HepG2 (cell line): ENCODE results near the gene MGST2. TPM values are rescaled to one million over a fixed set of nuclear protein-coding genes. Genes with fewer than 3 reads are reported as not detected.

Experiments
- ATAC-seq: fragments of 200-7000 bp; cut with Tn5 transposase; 3 replicates; pipeline ENCODE4 v1.9.1; 2020; ENCODE audit warnings: mild to moderate bottlenecking, moderate library complexity
- BruUV-seq: library from RNA; stranded (reverse); fragments of 400-500 nt; replicated peaks from 2 replicates; lab custom pipeline; 2021; lab: Mats Ljungman, UMichigan
- CTCF ChIA-PET: fragments of 300-600 bp; formaldehyde crosslinking; extraction: SDS; loops from one replicate; lab custom pipeline; 2021; ENCODE audit warnings: low total read pairs, inconsistent platforms, low intra/inter-chr PET ratio; lab: Yijun Ruan, JAX
- POLR2A ChIA-PET: fragments of 350-600 bp; sonication (Branson Sonifier 250); formaldehyde crosslinking; loops from one replicate; lab custom pipeline; 2020; ENCODE audit warnings: antibody characterized with exemption, inconsistent platforms; lab: Yijun Ruan, JAX
- DNase-seq: peaks from one replicate; pipeline ENCODE4 v3.0.0-alpha.2; 2015; ENCODE audit warnings: low spot score
- FAIRE-seq: peaks from 3 replicates; lab custom pipeline; 2011; peaks lifted over from hg19 to GRCh38; lab: Jason Lieb, UNC
- H2AFZ ChIP-seq: one replicate; pipeline ENCODE4 v1.6.1; 2011; ENCODE audit warnings: low read length, inconsistent platforms
- H3K27ac ChIP-seq: fragments of 300-600 bp; 3 replicates; pipeline ENCODE4 v1.8.0; 2011; ENCODE audit warnings: mixed run types, mild to moderate bottlenecking, mixed read lengths, low read length, inconsistent platforms; ENCODE audit not compliant: insufficient read depth; ENCODE audit errors: extremely low read length
- H3K27me3 ChIP-seq, 2 experiments: fragments of 200-600 bp in 1 of 2; 2 replicates in 1 of 2; 3 replicates in 1 of 2; pipeline versions ENCODE4 v1.6.0 to v1.8.0; 2011; ENCODE audit warnings: low read length in 2 of 2, mild to moderate bottlenecking in 2 of 2, moderate library complexity in 2 of 2, inconsistent platforms in 1 of 2; ENCODE audit not compliant: insufficient read depth in 2 of 2, control insufficient read depth in 1 of 2
- H3K36me3 ChIP-seq, 2 experiments: fragments of 200-600 bp in 1 of 2; replicated peaks in 1 of 2; 2 replicates in 1 of 2; 3 replicates in 1 of 2; pipeline versions ENCODE4 v1.5.1 to v1.8.0; 2011; ENCODE audit warnings: low read length in 2 of 2, inconsistent platforms in 1 of 2; ENCODE audit not compliant: insufficient read depth in 2 of 2, control insufficient read depth in 1 of 2
- H3K4me1 ChIP-seq: 2 replicates; pipeline ENCODE4 v1.5.1; 2012; ENCODE audit warnings: low read length, inconsistent platforms; ENCODE audit not compliant: insufficient read depth
- H3K4me2 ChIP-seq: 2 replicates; pipeline ENCODE4 v1.6.0; 2011; ENCODE audit warnings: low read depth, low read length, inconsistent platforms
- H3K4me3 ChIP-seq, 3 experiments: fragments of 200-600 bp in 1 of 3; sonication (generic), shearing (Covaris generic) in 1 of 3; replicated peaks in 1 of 3; 2 replicates each; pipeline ENCODE4 v1.5.1; 2011 to 2016; ENCODE audit warnings: low read length in 3 of 3, inconsistent platforms in 2 of 3, low read depth in 2 of 3, mild to moderate bottlenecking in 2 of 3, control low read depth in 1 of 3, mixed read lengths in 1 of 3; ENCODE audit not compliant: insufficient read depth in 1 of 3
- H3K79me2 ChIP-seq: one replicate; pipeline ENCODE4 v1.6.1; 2011; ENCODE audit warnings: low read length, inconsistent platforms; ENCODE audit not compliant: insufficient read depth
- H3K9ac ChIP-seq: 2 replicates; pipeline ENCODE4 v1.6.0; 2011; ENCODE audit warnings: mild to moderate bottlenecking, low read depth, low read length, inconsistent platforms; ENCODE audit not compliant: insufficient read depth
- H3K9me3 ChIP-seq: 2 replicates; pipeline ENCODE4 v1.5.1; 2012; ENCODE audit warnings: mild to moderate bottlenecking, low read length
- H4K20me1 ChIP-seq: 2 replicates; pipeline ENCODE4 v1.6.0; 2011; ENCODE audit warnings: inconsistent platforms, mild to moderate bottlenecking, low read length, moderate library complexity; ENCODE audit not compliant: insufficient read depth
- MEF2D ChIP-seq: sonication (generic); formaldehyde crosslinking; IDR thresholded peaks from 2 replicates; pipeline ENCODE4 v1.5.1; 2020; ENCODE audit warnings: mild to moderate bottlenecking, missing genetic modification reagents
- PHB2 ChIP-seq: fragments of 450-650 bp; IDR thresholded peaks from 2 replicates; pipeline ENCODE4 v1.6.1; 2018; ENCODE audit not compliant: partially characterized antibody
- PHF8 ChIP-seq: sonication (generic); formaldehyde crosslinking; IDR thresholded peaks from 2 replicates; pipeline ENCODE4 v1.5.0; 2020; ENCODE audit warnings: missing genetic modification reagents
- ZHX1 ChIP-seq: sonication (generic); formaldehyde crosslinking; IDR thresholded peaks from 2 replicates; pipeline ENCODE4 v1.8.1; 2022; ENCODE audit warnings: low read depth, mild to moderate bottlenecking, missing genetic modification reagents
- ZHX2 ChIP-seq, 2 experiments: sonication (generic) in 1 of 2; formaldehyde crosslinking in 1 of 2; IDR thresholded peaks; 2 replicates each; pipeline versions ENCODE4 v1.6.1 to v1.9.0; 2014 to 2022; ENCODE audit warnings: antibody characterized with exemption in 1 of 2, borderline replicate concordance in 1 of 2, inconsistent platforms in 1 of 2, low read depth in 1 of 2, missing genetic modification reagents in 1 of 2
- ZNF687 ChIP-seq: sonication (generic); formaldehyde crosslinking; IDR thresholded peaks from 2 replicates; pipeline ENCODE4 v1.5.1; 2020; ENCODE audit warnings: mild to moderate bottlenecking, missing genetic modification reagents, moderate library complexity
- ZXDC ChIP-seq: sonication (generic); formaldehyde crosslinking; IDR thresholded peaks from 2 replicates; pipeline ENCODE4 v1.5.0; 2020; ENCODE audit warnings: mild to moderate bottlenecking, missing genetic modification reagents
- WGBS: methylation state at CpG from one replicate; pipeline ENCODE4 v1.1.6; 2017; ENCODE audit warnings: low lambda C conversion rate; 5-methylcytosine and 5-hydroxymethylcytosine counted together
- in situ Hi-C: cut with HindIII; loops from 2 replicates; pipeline ENCODE4 v1.10.0; 2017; ENCODE audit warnings: low pct_unique_long_range_greater_than_20kb; ENCODE audit not compliant: extremely low pct_ligation_motif_present
- intact Hi-C: fragments of 100-400 bp; cut with micrococcal nuclease; formaldehyde crosslinking; loops from one replicate; pipeline ENCODE4 v1.10.0; 2022; ENCODE audit not compliant: unreplicated experiment
- polyA plus RNA-seq, 8 experiments: library from polyadenylated mRNA; depleted of rRNA in 3 of 8; stranded (reverse) in 7 of 8; unstranded in 1 of 8; fragments of >200 nt; fragmentation: Illumina TruSeq in 4 of 8; extraction: Trizol in 4 of 8; gene quantifications; 2 replicates each; pipeline versions ENCODE4 v1.2.1 to v1.2.3, GENCODE V29; 2011 to 2016; ENCODE audit warnings: low read depth in 4 of 8, missing spikeins in 1 of 8, mixed read lengths in 1 of 8; ENCODE audit not compliant: insufficient read depth in 1 of 8
- total RNA-seq, 5 experiments: library from RNA; depleted of rRNA; stranded (reverse); fragments of >200 nt; fragmentation: Illumina TruSeq; extraction: Trizol; gene quantifications; 2 replicates each; pipeline ENCODE4 v1.2.3, GENCODE V29; 2016; ENCODE audit warnings: low read depth in 1 of 5

The MGST2 gene
- total and polyA plus RNA-seq, 2 of the 13 experiments (the other 11 are each of a cell fraction or from before 2014, with no cell fraction given), result 205 to 416 TPM

GRCh38 chr4:139749338-139749737 lies 83.7 kb downstream of the MGST2 start:
- CTCF ChIA-PET, result no interaction called here
- TF ChIP-seq PHB2, result no peak
- no peak for TF ChIP-seq ZHX1 (CRISPR knock-in tag)
- no peak for TF ChIP-seq ZHX2 (IDR thresholded peaks at IDR 0.05; ENCODE audit: low read depth)
- no peak for TF ChIP-seq ZHX2 (CRISPR knock-in tag; IDR thresholded peaks at IDR 0.05; ENCODE audit: borderline replicate concordance)
- no peak for TF ChIP-seq ZNF687 (CRISPR knock-in tag)
- no peak for TF ChIP-seq MEF2D (CRISPR knock-in tag)
- TF ChIP-seq ZXDC, result no peak
- TF ChIP-seq PHF8 (CRISPR knock-in tag), result no peak

More at GRCh38 chr4:139749338-139749737, 83.7 kb downstream of the MGST2 start:
- FAIRE-seq (no peak), ATAC-seq (no peak), DNase-seq (no peak)
- H4K20me1 ChIP-seq, result no peaks in the 10 kb centered on the region
- intact Hi-C loops, result no loop called here
- no peaks in the 10 kb centered on the region for H3K36me3 ChIP-seq
- no peak overlapping the region for H3K27ac ChIP-seq
- POLR2A ChIA-PET, result no interaction called here
- H3K9me3 ChIP-seq, result no peaks in the 10 kb centered on the region
- H3K27me3 ChIP-seq, result no peaks in the 10 kb centered on the region
- no peak overlapping the region for H3K4me2 ChIP-seq
- no peaks in the 10 kb centered on the region for H3K4me1 ChIP-seq
- 77% methylated on average over 6 of the region's 6 CpGs for WGBS
- no TSS peak for BruUV-seq
- no peak overlapping the region for H2AFZ ChIP-seq
- no peaks in the 10 kb centered on the region for H3K79me2 ChIP-seq
- in situ Hi-C loops, result no loop called here
- H3K4me3 ChIP-seq, result no peak overlapping the region
- H3K9ac ChIP-seq, result no peak overlapping the region
